ENCODE results near the gene CCDC15.

GRCh38 chr11:125076378-125076945 is 122.5 kb downstream of the CCDC15 start:
- TF ChIP-seq ZNF253 (CRISPR knock-in tag; IDR thresholded peaks at IDR 0.05; ENCODE audit: borderline replicate concordance) (no peak), ZSCAN9 (CRISPR knock-in tag; IDR thresholded peaks at IDR 0.05; ENCODE audit: borderline replicate concordance) (no peak), FOXK2 (IDR thresholded peaks at IDR 0.05) (no peak), TARDBP (CRISPR knock-in tag; IDR thresholded peaks at IDR 0.05) (no peak), PRDM4 (CRISPR knock-in tag; IDR thresholded peaks at IDR 0.05; ENCODE audit: borderline replicate concordance) (no peak), ZFP41 (CRISPR knock-in tag; IDR thresholded peaks at IDR 0.05; ENCODE audit: borderline replicate concordance) (no peak), YY1 (IDR thresholded peaks at IDR 0.05; ENCODE audit: insufficient read depth, insufficient replicate concordance, low read depth, low read length) (no peak), CBX2 (IDR thresholded peaks at IDR 0.05; ENCODE audit: low read depth, low read length) (no peak), CBX2 (CRISPR knock-in tag; IDR thresholded peaks at IDR 0.05; ENCODE audit: low read depth) (no peak), CTCF (CRISPR knock-in tag; IDR thresholded peaks at IDR 0.05) (no peak), EED (CRISPR knock-in tag; IDR thresholded peaks at IDR 0.05) (no peak), ZNF460 (CRISPR knock-in tag; IDR thresholded peaks at IDR 0.05; ENCODE audit: borderline replicate concordance) (no peak), GABPA (IDR thresholded peaks at IDR 0.05; ENCODE audit: low read depth, low read length) (no peak), GABPA (CRISPR knock-in tag; IDR thresholded peaks at IDR 0.05; ENCODE audit: low read depth) (no peak), ZNF580 (CRISPR knock-in tag; IDR thresholded peaks at IDR 0.05; ENCODE audit: borderline replicate concordance, low read depth) (no peak), SALL1 (CRISPR knock-in tag; IDR thresholded peaks at IDR 0.05) (no peak)

Measured in HepG2 (cell line).